ENCODE data around the gene RAG2. TPM values are rescaled to one million over a fixed set of nuclear protein-coding genes. Genes with fewer than 3 reads are reported as not detected.

Gene RAG2
- total RNA-seq, 1 experiment from 2014 or later = not detected

DNA sequence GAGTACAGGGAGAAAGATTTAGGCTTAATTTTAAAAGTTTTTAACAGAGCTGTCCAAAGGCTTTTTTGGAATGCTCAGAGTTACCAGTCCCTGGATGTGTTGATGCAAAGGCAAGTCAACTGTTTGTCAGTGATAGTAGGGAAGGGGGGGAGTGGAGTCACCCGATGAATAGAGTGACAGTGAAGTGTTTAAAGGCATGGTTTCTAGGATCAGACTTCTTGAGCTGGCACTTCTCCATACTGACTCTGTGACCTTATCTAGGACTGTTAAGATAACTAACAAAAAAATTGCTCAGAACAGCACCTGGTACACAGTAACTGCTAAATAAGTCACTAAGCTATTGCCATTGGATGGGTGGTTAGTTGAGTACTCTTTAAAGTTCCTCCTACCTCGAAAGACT is 11.3 kb upstream of the RAG2 start:
- H3K4me1 Mint-ChIP-seq = no peaks in the 10 kb centered on the region
- H3K4me2 ChIP-seq (ENCODE audit: insufficient read depth, insufficient read length, low read length) = no peak overlapping the region

More for the DNA sequence above, 11.3 kb upstream of the RAG2 start:
- no peaks in the 10 kb centered on the region for H4K20me1 ChIP-seq (ENCODE audit: control insufficient read depth, insufficient read depth, insufficient read length)
- H2BK20ac ChIP-seq (ENCODE audit: low read depth, low read length, poor library complexity, severe bottlenecking) = no peak overlapping the region
- no peak overlapping the region for H3K23ac ChIP-seq (ENCODE audit: insufficient read length, low read depth, low read length)
- no peak overlapping the region for H2BK120ac ChIP-seq (ENCODE audit: low read depth, low read length, poor library complexity, severe bottlenecking)
- H2AK5ac ChIP-seq (ENCODE audit: insufficient read length, low read length) = no peak overlapping the region
- peaks cover 0 to 1% (median 0%) of the 10 kb centered on the region in 3 experiments; a peak in 1 of 7 replicates for H3K36me3 Mint-ChIP-seq (ENCODE audit: insufficient read depth in 1 of 3, low read depth in 3 of 3)
- H3T11ph ChIP-seq (ENCODE audit: low read length) = no peak overlapping the region
- DNase-seq = no peak
- no peaks in the 10 kb centered on the region; a peak in 1 of 5 replicates for H3K9me3 Mint-ChIP-seq
- no peak overlapping the region for H2AFZ ChIP-seq (ENCODE audit: low read length)
- H3K4ac ChIP-seq (ENCODE audit: low read depth, low read length) = no peak overlapping the region
- no peak overlapping the region for H3K14ac ChIP-seq (ENCODE audit: insufficient read depth, low read length)
- no peak overlapping the region for H3K9ac ChIP-seq (ENCODE audit: extremely low read depth, insufficient read length, low read length)
- H3K23me2 ChIP-seq (ENCODE audit: insufficient read length, low read depth, low read length, poor library complexity, severe bottlenecking) = no peaks in the 10 kb centered on the region
- no peaks in the 10 kb centered on the region for H3K79me1 ChIP-seq (ENCODE audit: insufficient read depth, low read depth, low read length, poor library complexity, severe bottlenecking)
- no peaks in the 10 kb centered on the region for H3K79me2 ChIP-seq (ENCODE audit: insufficient read depth, low read length)
- no peak overlapping the region for H2BK12ac ChIP-seq (ENCODE audit: insufficient read length, low read depth, low read length)
- H3K27me3 Mint-ChIP-seq (ENCODE audit: low read depth) = no peaks in the 10 kb centered on the region; the same call in 1 of the 2 replicates
- no peaks in the 10 kb centered on the region for H3K27me3 ChIP-seq (ENCODE audit: insufficient read depth, low read length)
- no peak overlapping the region for H3K56ac ChIP-seq (ENCODE audit: insufficient read length, low read depth, low read length)
- no peak overlapping the region for H4K5ac ChIP-seq (ENCODE audit: insufficient read length, low read depth, low read length)
- no peak overlapping the region for H4K8ac ChIP-seq (replicated peaks; ENCODE audit: insufficient read length, low read depth, low read length)
- no peak overlapping the region for H3K18ac ChIP-seq (ENCODE audit: insufficient read length, low read depth, low read length)
- H3K27ac Mint-ChIP-seq = no peak overlapping the region
- H2BK5ac ChIP-seq (ENCODE audit: insufficient read length, low read length) = no peak overlapping the region
- no peak overlapping the region for H3K4me3 Mint-ChIP-seq
- no peaks in the 10 kb centered on the region for H3K4me1 ChIP-seq (ENCODE audit: insufficient read depth, low read length)
- no peak overlapping the region for H4K91ac ChIP-seq (ENCODE audit: insufficient read length, low read depth, low read length)
- H3K9me3 ChIP-seq (ENCODE audit: control insufficient read depth, low read depth, low read length) = no peaks in the 10 kb centered on the region
- no CpG with 5 or more reads among the region's 2 CpGs for WGBS (ENCODE audit: extremely low coverage, insufficient read length, low lambda C conversion rate)
- no peak overlapping the region for H3K27ac ChIP-seq (ENCODE audit: insufficient read length, low read depth, low read length)
- no peak overlapping the region for H2BK15ac ChIP-seq (ENCODE audit: low read depth, low read length)
- TF ChIP-seq CTCF (conservative IDR thresholded peaks at IDR 0.05) = no peak

All from H9 (cell line).